ENCODE data around the gene ZDHHC11. TPM values are rescaled to one million over a fixed set of nuclear protein-coding genes. Genes with fewer than 3 reads are reported as not detected.
"Not testable (repeated sequence)": the region's sequence is repeated elsewhere in the genome, so short reads cannot be mapped to it uniquely, and the experiment has no call there.

ZDHHC11 gene
- total and polyA plus RNA-seq, 3 donors from 2014 or later: 22.9 to 39.7 (median 37.2) TPM

- intact Hi-C loops (cut with DNase I; ENCODE audit: low total_unique reads): no loop called here
- Histone ChIP-seq H3K4me1 (no peaks in the 10 kb centered on the region), H3K9me3 (no peaks in the 10 kb centered on the region), H3K27me3 (no peaks in the 10 kb centered on the region), H3K27ac (no peak overlapping the region), H3K4me3 (no peak overlapping the region), H3K36me3 (ENCODE audit: low read depth, missing control alignments) (no peaks in the 10 kb centered on the region)
- DNase-seq: no peak
- TF ChIP-seq, protein P1, sequence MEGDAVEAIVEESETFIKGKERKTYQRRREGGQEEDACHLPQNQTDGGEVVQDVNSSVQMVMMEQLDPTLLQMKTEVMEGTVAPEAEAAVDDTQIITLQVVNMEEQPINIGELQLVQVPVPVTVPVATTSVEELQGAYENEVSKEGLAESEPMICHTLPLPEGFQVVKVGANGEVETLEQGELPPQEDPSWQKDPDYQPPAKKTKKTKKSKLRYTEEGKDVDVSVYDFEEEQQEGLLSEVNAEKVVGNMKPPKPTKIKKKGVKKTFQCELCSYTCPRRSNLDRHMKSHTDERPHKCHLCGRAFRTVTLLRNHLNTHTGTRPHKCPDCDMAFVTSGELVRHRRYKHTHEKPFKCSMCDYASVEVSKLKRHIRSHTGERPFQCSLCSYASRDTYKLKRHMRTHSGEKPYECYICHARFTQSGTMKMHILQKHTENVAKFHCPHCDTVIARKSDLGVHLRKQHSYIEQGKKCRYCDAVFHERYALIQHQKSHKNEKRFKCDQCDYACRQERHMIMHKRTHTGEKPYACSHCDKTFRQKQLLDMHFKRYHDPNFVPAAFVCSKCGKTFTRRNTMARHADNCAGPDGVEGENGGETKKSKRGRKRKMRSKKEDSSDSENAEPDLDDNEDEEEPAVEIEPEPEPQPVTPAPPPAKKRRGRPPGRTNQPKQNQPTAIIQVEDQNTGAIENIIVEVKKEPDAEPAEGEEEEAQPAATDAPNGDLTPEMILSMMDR (IDR thresholded peaks at IDR 0.05): no peak
- TF ChIP-seq POLR2A (IDR thresholded peaks at IDR 0.05): no peak
- WGBS, 2 donors: 89% methylated on average over 16 of the region's 16 CpGs
These were observed 6.0 kb upstream of the ZDHHC11 start for GRCh38 chr5:856531-857425.

GRCh38 chr5:855771-856530 lies 5.2 kb upstream of the ZDHHC11 start:
- Histone ChIP-seq H3K4me1 (no peaks in the 10 kb centered on the region), H3K27me3 (no peaks in the 10 kb centered on the region), H3K9me3 (no peaks in the 10 kb centered on the region), H3K27ac (no peak overlapping the region), H3K36me3 (ENCODE audit: low read depth, missing control alignments) (no peaks in the 10 kb centered on the region), H3K4me3 (no peak overlapping the region)
- TF ChIP-seq, protein P1 (IDR thresholded peaks at IDR 0.05): no peak
- no peak for TF ChIP-seq POLR2A (IDR thresholded peaks at IDR 0.05)
- DNase-seq: no peak
- WGBS, 2 donors: 81 to 85% methylated on average over 20 to 21 of the region's 21 CpGs
- intact Hi-C loops (cut with DNase I; ENCODE audit: low total_unique reads): no loop called here

DNA sequence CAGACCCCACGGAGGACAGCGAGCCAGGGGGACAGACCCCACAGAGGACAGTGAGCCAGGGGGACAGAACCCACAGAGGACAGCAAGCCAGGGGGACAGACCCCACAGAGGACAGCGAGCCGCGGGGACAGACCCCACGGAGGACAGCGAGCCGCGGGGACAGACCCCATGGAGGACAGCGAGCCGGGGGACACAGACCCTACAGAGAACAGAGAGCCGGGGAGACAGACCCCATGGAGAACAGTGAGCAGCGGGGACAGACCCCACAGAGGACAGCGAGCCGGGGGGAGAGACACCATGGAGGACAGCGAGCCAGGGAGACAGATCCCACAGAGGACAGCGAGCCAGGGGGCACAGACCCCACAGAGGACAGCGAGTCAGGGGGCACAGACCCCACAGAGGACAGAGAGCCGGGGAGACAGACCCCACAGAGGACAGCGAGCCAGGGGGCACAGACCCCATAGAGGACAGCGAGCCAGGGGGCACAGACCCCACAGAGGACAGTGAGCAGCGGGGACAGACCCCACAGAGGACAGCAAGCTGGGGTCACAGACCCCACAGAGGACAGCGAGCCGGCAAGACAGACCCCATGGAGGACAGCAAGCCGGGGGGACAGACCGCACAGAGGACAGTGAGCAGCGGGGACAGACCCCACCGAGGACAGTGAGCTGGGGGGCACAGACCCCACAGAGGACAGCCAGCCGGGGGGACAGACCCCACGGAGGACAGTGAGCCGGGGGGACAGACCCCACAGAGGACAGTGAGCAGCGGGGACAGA lies 4.4 kb upstream of the ZDHHC11 start:
- WGBS, 2 donors: 87 to 89% methylated on average over 24 to 32 of the region's 32 CpGs
- no peak for DNase-seq
- Histone ChIP-seq H3K9me3 (no peaks in the 10 kb centered on the region), H3K4me3 (no peak overlapping the region), H3K27ac (no peak overlapping the region), H3K27me3 (no peaks in the 10 kb centered on the region), H3K36me3 (ENCODE audit: low read depth, missing control alignments) (no peaks in the 10 kb centered on the region), H3K4me1 (no peaks in the 10 kb centered on the region)
- intact Hi-C loops (cut with DNase I; ENCODE audit: low total_unique reads): no loop called here
- no peak for TF ChIP-seq POLR2A (IDR thresholded peaks at IDR 0.05)
- TF ChIP-seq, protein P1 (IDR thresholded peaks at IDR 0.05): no peak

DNA sequence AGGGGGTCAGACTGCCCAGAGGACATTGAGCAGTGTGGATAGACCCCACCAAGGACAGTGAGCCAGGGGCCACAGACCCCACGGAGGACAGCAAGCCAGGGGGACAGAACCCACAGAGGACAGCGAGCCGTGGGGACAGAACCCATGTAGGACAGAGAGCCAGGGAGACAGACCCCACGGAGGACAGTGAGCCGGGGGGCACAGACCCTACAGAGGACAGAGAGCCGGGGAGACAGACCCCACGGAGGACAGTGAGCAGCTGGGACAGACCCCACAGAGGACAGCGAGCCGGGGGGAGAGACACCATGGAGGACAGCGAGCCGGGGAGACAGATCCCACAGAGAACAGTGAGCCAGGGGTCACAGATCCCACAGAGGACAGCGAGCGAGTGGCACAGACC lies 3.4 kb upstream of the ZDHHC11 start:
- H3K27ac ChIP-seq: no peak overlapping the region
- intact Hi-C loops (cut with DNase I; ENCODE audit: low total_unique reads): no loop called here
- no peak overlapping the region for H3K4me3 ChIP-seq
- WGBS, 2 donors: 80 to 82% methylated on average over 13 of the region's 13 CpGs
- no peaks in the 10 kb centered on the region for H3K4me1 ChIP-seq
- H3K9me3 ChIP-seq: no peaks in the 10 kb centered on the region
- no peaks in the 10 kb centered on the region for H3K36me3 ChIP-seq (ENCODE audit: low read depth, missing control alignments)
- no peaks in the 10 kb centered on the region for H3K27me3 ChIP-seq
- DNase-seq: no peak
- TF ChIP-seq, protein P1 (IDR thresholded peaks at IDR 0.05): no peak
- TF ChIP-seq POLR2A (IDR thresholded peaks at IDR 0.05): no peak

DNA sequence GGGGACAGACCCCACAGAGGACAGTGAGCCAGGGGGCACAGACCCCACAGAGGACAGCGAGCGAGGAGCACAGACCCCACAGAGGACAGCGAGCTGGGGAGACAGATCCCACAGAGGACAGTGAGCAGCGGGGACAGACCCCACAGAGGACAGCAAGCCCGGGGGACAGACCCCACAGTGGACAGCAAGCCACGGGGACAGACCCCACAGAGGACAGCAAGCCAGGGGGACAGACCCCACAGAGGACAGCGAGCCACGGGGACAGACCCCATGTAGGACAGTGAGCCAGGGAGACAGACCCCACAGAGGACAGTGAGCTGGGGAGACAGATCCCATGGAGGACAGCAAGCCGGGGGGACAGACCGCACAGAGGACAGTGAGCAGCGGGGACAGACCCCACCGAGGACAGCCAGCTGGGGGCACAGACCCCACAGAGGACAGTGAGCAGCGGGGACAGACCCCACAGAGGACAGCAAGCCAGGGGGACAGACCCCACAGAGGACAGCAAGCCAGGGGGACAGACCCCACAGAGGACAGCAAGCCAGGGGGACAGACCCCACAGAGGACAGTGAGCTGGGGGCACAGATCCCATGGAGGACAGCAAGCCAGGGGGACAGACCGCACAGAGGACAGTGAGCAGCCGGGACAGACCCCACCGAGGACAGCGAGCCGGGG lies 2.8 kb upstream of the ZDHHC11 start:
- intact Hi-C loops (cut with DNase I; ENCODE audit: low total_unique reads); DNase-seq; H3K27me3 ChIP-seq; H3K36me3 ChIP-seq (ENCODE audit: low read depth, missing control alignments); H3K4me1 ChIP-seq; H3K9me3 ChIP-seq; H3K27ac ChIP-seq; H3K4me3 ChIP-seq: not testable (repeated sequence)
- 86 to 93% methylated on average over 16 to 18 of the region's 18 CpGs for WGBS, 2 donors
